Sigmoid colon (tissue), 7 donors: ENCODE measurements around the gene SPDL1. TPM values are rescaled to one million over a fixed set of nuclear protein-coding genes. Genes with fewer than 3 reads are reported as not detected.

Source experiments
- DNase-seq: peaks from one replicate; pipeline ENCODE4 v3.0.0-alpha.2; 2019
- H3K27ac ChIP-seq, 4 donors: fragments of 200-600 bp; sonication (generic); one replicate each; pipeline ENCODE4 v1.5.1; 2016 to 2019; ENCODE audit warnings: mild to moderate bottlenecking in 1 of 4
- H3K27me3 ChIP-seq, 3 donors: fragments of 200-600 bp; sonication (generic); one replicate each; pipeline ENCODE4 v1.5.1; 2019; ENCODE audit warnings: mild to moderate bottlenecking in 1 of 3
- H3K36me3 ChIP-seq, 4 donors: fragments of 200-600 bp; sonication (generic); one replicate each; pipeline ENCODE4 v1.5.1; 2016 to 2019
- H3K4me1 ChIP-seq, 4 donors: fragments of 200-600 bp; sonication (generic); one replicate each; pipeline ENCODE4 v1.5.1; 2017 to 2019
- H3K4me3 ChIP-seq, 4 donors: fragments of 200-600 bp; sonication (generic); one replicate each; pipeline ENCODE4 v1.5.1; 2017 to 2019; ENCODE audit warnings: mild to moderate bottlenecking in 2 of 4, moderate library complexity in 1 of 4
- H3K9me3 ChIP-seq, 4 donors: fragments of 200-600 bp in 3 of 4; sonication (generic) in 3 of 4; one replicate each; pipeline versions ENCODE4 v1.5.1 to v1.6.1; 2013 to 2019
- EP300 ChIP-seq, 4 donors: sonication (generic); formaldehyde crosslinking; IDR thresholded peaks; one replicate each; pipeline ENCODE4 v1.6.1; 2017; ENCODE audit warnings: antibody characterized with exemption in 4 of 4
- POLR2A ChIP-seq, 2 donors: fragments of 450-650 bp; IDR thresholded peaks; one replicate each; pipeline ENCODE4 v1.6.1; 2016; ENCODE audit warnings: antibody characterized with exemption in 2 of 2, mild to moderate bottlenecking in 2 of 2, moderate library complexity in 2 of 2
- POLR2AphosphoS5 ChIP-seq, 4 donors: sonication (generic); formaldehyde crosslinking; IDR thresholded peaks; one replicate each; pipeline ENCODE4 v1.6.1; 2017; ENCODE audit warnings: antibody characterized with exemption in 4 of 4
- WGBS, 2 donors: extraction: QIAGEN DNeasy Blood & Tissue Kit; methylation state at CpG; one replicate each; pipeline ENCODE4 v1.1.7; 2013; 5-methylcytosine and 5-hydroxymethylcytosine counted together
- intact Hi-C: fragments of 100-400 bp; cut with DNase I; formaldehyde crosslinking; loops from one replicate; pipeline ENCODE4 v1.15.1; 2023
- polyA plus RNA-seq, 3 donors: library from polyadenylated mRNA; stranded (reverse); fragments of 200-250 nt; gene quantifications; one replicate each; pipeline ENCODE4 v1.2.3, GENCODE V29; 2013
- total RNA-seq, 4 donors: library from RNA; depleted of rRNA; stranded (reverse); fragments of >200 nt; gene quantifications; one replicate each; pipeline ENCODE4 v1.1.0, GENCODE V29; 2016
- TF ChIP-seq, protein P1 (sequence below), 4 experiments: fragments of 450-650 bp in 3 of 4; fragments of 200-600 bp in 1 of 4; IDR thresholded peaks; one replicate each; pipeline ENCODE4 v1.5.1; 2016 to 2019; ENCODE audit warnings: antibody characterized with exemption in 4 of 4, mild to moderate bottlenecking in 3 of 4, moderate library complexity in 2 of 4
- donor health status: healthy with polysubstance abuse.
- donor health status: Bipolar disorder and iron deficiency.
- donor health status: healthy.

SPDL1 gene
- total and polyA plus RNA-seq, 7 donors, result 3.0 to 14.7 (median 8.0) TPM

DNA sequence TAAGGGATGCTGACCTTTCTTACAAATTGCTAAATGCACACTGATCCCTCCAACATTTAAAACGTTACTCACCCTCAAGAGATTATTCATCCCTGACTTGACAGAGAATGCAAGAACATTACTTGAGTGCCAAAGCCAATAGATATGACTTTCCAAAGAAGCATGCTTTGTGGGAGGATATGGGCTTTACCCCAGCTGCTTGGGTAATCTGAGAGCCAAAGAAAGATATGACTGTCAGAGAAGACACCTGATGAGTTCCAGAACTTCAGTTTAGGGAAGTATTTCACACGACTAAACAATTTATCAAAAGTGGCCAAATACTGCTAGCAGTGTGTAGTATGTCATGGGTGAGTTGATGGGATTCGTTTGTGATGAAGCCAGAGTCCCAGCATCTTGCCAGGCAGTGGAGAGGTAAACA, 7.4 kb upstream of the SPDL1 start:
- Histone ChIP-seq H3K36me3 (no peaks in the 10 kb centered on the region), H3K4me1 (peaks cover 0 to 7% (median 0%) of the 10 kb centered on the region in 4 donors), H3K27me3 (no peaks in the 10 kb centered on the region), H3K27ac (peak overlapping the region in 1 of 4 donors; percentile 25), H3K4me3 (no peak overlapping the region), H3K9me3 (no peaks in the 10 kb centered on the region)
- peak; percentile 66 for DNase-seq
- intact Hi-C loops, result no loop called here
- TF ChIP-seq POLR2A (IDR thresholded peaks at IDR 0.05) (no peak), EP300 (IDR thresholded peaks at IDR 0.05) (no peak), POLR2AphosphoS5 (IDR thresholded peaks at IDR 0.05) (peak; percentile 56 to 84 (median 64))
- TF ChIP-seq, protein P1, sequence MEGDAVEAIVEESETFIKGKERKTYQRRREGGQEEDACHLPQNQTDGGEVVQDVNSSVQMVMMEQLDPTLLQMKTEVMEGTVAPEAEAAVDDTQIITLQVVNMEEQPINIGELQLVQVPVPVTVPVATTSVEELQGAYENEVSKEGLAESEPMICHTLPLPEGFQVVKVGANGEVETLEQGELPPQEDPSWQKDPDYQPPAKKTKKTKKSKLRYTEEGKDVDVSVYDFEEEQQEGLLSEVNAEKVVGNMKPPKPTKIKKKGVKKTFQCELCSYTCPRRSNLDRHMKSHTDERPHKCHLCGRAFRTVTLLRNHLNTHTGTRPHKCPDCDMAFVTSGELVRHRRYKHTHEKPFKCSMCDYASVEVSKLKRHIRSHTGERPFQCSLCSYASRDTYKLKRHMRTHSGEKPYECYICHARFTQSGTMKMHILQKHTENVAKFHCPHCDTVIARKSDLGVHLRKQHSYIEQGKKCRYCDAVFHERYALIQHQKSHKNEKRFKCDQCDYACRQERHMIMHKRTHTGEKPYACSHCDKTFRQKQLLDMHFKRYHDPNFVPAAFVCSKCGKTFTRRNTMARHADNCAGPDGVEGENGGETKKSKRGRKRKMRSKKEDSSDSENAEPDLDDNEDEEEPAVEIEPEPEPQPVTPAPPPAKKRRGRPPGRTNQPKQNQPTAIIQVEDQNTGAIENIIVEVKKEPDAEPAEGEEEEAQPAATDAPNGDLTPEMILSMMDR (IDR thresholded peaks at IDR 0.05), result no peak
- 50 to 67% methylated on average over 3 of the region's 3 CpGs for WGBS, 2 donors

GRCh38 chr5:169577951-169578350, 5.6 kb upstream of the SPDL1 start:
- no peak for DNase-seq
- intact Hi-C loops, result no loop called here
- WGBS, 2 donors, result 42% methylated on average over 1 of the region's 1 CpG
- Histone ChIP-seq H3K27me3 (no peaks in the 10 kb centered on the region), H3K4me1 (peaks cover 0 to 7% (median 3%) of the 10 kb centered on the region in 4 donors), H3K4me3 (no peak overlapping the region), H3K36me3 (no peaks in the 10 kb centered on the region), H3K27ac (peak overlapping the region in 3 of 4 donors; percentile 5 to 25 (median 21)), H3K9me3 (no peaks in the 10 kb centered on the region)
- TF ChIP-seq POLR2A (IDR thresholded peaks at IDR 0.05) (no peak), POLR2AphosphoS5 (IDR thresholded peaks at IDR 0.05) (no peak), EP300 (IDR thresholded peaks at IDR 0.05) (no peak)
- TF ChIP-seq, protein P1 (IDR thresholded peaks at IDR 0.05), result no peak

DNA sequence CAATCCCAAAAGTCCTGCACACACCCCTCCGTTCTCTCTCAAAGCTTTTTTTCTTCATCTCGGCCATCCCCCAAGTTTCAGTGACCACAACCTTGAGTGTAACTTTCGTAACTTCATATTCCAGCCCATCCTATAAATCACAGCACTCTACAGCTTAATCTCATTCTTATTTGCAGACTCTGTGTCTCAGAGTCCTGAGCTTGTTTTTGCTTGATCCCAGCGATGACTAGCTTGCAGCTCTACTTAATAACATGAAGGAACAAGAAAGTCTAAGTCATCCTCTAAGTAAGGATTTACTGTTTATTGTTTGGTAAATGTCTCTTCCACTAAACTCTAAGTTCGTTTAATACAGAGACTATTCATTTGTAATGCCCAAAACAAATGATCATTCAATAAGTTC, 2.6 kb upstream of the SPDL1 start:
- no peaks in the 10 kb centered on the region for H3K9me3 ChIP-seq
- no peak overlapping the region for H3K4me3 ChIP-seq
- intact Hi-C loops, result loop anchor here (1.0 to 5.0 kb wide), 5 partner anchors 279 to 1004 kb away; partner anchors contain the start of genes PANK3 and SLIT3
- DNase-seq, result no peak
- TF ChIP-seq POLR2AphosphoS5 (IDR thresholded peaks at IDR 0.05) (no peak), POLR2A (IDR thresholded peaks at IDR 0.05) (no peak), EP300 (IDR thresholded peaks at IDR 0.05) (no peak)
- TF ChIP-seq, protein P1 (IDR thresholded peaks at IDR 0.05), result no peak
- no peaks in the 10 kb centered on the region for H3K36me3 ChIP-seq
- no peaks in the 10 kb centered on the region for H3K27me3 ChIP-seq
- peaks cover 0 to 18% (median 13%) of the 10 kb centered on the region in 4 donors for H3K4me1 ChIP-seq
- WGBS, 2 donors, result 72 to 77% methylated on average over 5 of the region's 5 CpGs
- H3K27ac ChIP-seq, result peak overlapping the region in 1 of 4 donors; percentile 2

DNA sequence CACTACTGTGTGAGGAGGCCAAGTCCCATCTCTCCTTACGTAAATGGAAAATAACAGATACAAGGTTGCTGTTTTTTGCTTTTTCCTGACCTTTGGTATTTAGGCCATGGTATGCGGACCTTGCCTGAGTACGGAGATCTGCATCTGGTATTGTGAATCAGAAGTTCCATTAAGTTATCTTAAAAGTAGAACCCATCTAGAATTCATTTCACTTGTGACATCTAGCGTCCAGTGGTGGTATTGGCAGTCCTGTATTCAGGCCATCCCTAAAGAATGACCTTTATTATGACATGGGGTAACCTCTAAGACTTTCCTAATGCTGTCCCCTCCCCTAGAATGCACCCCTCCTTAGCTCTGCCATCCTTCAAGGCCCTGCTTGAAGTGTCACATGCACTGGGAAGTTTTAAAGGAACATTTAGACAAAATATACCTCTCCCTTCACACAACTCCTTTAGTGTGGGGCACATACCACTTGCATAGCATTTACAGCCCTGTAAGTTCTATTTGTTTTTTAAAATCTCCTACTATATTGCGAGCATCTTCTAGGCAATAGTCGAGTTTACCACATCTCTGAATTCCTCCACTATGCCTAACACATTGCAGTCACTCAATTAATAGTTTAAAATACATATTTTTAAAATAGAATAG, 1.9 kb upstream of the SPDL1 start:
- Histone ChIP-seq H3K4me3 (no peak overlapping the region), H3K4me1 (peaks cover 0 to 18% (median 10%) of the 10 kb centered on the region in 4 donors), H3K27me3 (no peaks in the 10 kb centered on the region), H3K9me3 (no peaks in the 10 kb centered on the region), H3K36me3 (no peaks in the 10 kb centered on the region), H3K27ac (peak overlapping the region in 1 of 4 donors; percentile 2)
- 13 to 27% methylated on average over 6 of the region's 6 CpGs for WGBS, 2 donors
- intact Hi-C loops, result loop anchor here (1.0 to 5.0 kb wide), 5 partner anchors 279 to 1004 kb away; partner anchors contain the start of genes PANK3 and SLIT3
- no peak for TF ChIP-seq POLR2A (IDR thresholded peaks at IDR 0.05)
- peak in 1 of 4 donors; percentile 19 for TF ChIP-seq POLR2AphosphoS5 (IDR thresholded peaks at IDR 0.05)
- TF ChIP-seq EP300 (IDR thresholded peaks at IDR 0.05), result no peak
- TF ChIP-seq, protein P1 (IDR thresholded peaks at IDR 0.05), result peak; percentile 57 to 84 (median 76)
- peak; percentile 70 for DNase-seq
